Smooth muscle cell (in vitro differentiated cells): Measurements from ENCODE around the gene GALNT9. TPM values are rescaled to one million over a fixed set of nuclear protein-coding genes. Genes with fewer than 3 reads are reported as not detected.

ENCODE experiments used
- DNase-seq: peaks from one replicate; lab custom pipeline; 2025; ENCODE audit not compliant: unreplicated experiment; lab: John Stamatoyannopoulos, UW
- H2AFZ ChIP-seq: fragments of 200-600 bp; sonication (generic); 2 replicates; pipeline ENCODE4 v1.6.0; 2016; ENCODE audit warnings: antibody characterized with exemption, low read depth, mild to moderate bottlenecking
- H3F3A ChIP-seq: fragments of 200-600 bp; sonication (generic); 2 replicates; pipeline ENCODE4 v1.6.0; 2017; ENCODE audit warnings: antibody characterized with exemption, low read depth
- H3K27ac ChIP-seq: fragments of 200-600 bp; sonication (generic); 2 replicates; pipeline ENCODE4 v1.5.1; 2016; ENCODE audit warnings: low read depth, mild to moderate bottlenecking
- H3K27me3 ChIP-seq: fragments of 200-600 bp; sonication (generic); 2 replicates; pipeline ENCODE4 v1.6.1; 2016; ENCODE audit warnings: low read depth, mild to moderate bottlenecking
- H3K36me3 ChIP-seq: fragments of 200-600 bp; sonication (generic); 2 replicates; pipeline ENCODE4 v1.5.1; 2016; ENCODE audit warnings: low read depth
- H3K4me1 ChIP-seq: fragments of 200-600 bp; sonication (generic); 2 replicates; pipeline ENCODE4 v1.5.1; 2016; ENCODE audit warnings: low read depth
- H3K4me2 ChIP-seq: fragments of 200-600 bp; sonication (generic); 2 replicates; pipeline ENCODE4 v1.6.0; 2016; ENCODE audit warnings: mild to moderate bottlenecking
- H3K4me3 ChIP-seq: fragments of 200-600 bp; sonication (generic); 2 replicates; pipeline ENCODE4 v1.5.1; 2016; ENCODE audit warnings: mild to moderate bottlenecking
- H3K79me2 ChIP-seq: fragments of 200-600 bp; sonication (generic); 2 replicates; pipeline ENCODE4 v1.6.0; 2016; ENCODE audit warnings: low read depth, mild to moderate bottlenecking
- H3K9ac ChIP-seq: fragments of 200-600 bp; sonication (generic); 2 replicates; pipeline ENCODE4 v1.6.0; 2016; ENCODE audit warnings: low read depth
- H3K9me3 ChIP-seq: fragments of 200-600 bp; sonication (generic); replicated peaks from 2 replicates; pipeline ENCODE4 v1.5.1; 2016; ENCODE audit warnings: low read depth
- H4K20me1 ChIP-seq: fragments of 200-600 bp; sonication (generic); 2 replicates; pipeline ENCODE4 v1.6.0; 2016; ENCODE audit warnings: low read depth
- WGBS: methylation state at CpG from one replicate; pipeline ENCODE4 v1.1.7; 2016; ENCODE audit warnings: low lambda C conversion rate; 5-methylcytosine and 5-hydroxymethylcytosine counted together
- polyA plus RNA-seq: library from polyadenylated mRNA; unstranded; fragments of >200 nt; fragmentation: Nextera tagmentation; extraction: Ambion mirVana; gene quantifications from 2 replicates; pipeline ENCODE4 v1.2.1, GENCODE V29; 2016
- total RNA-seq: library from RNA; depleted of rRNA; stranded (reverse); fragments of >200 nt; gene quantifications from 2 replicates; pipeline ENCODE4 v1.2.3, GENCODE V29; 2014
- TF ChIP-seq, protein P1 (sequence below): fragments of 200-600 bp; sonication (generic); IDR thresholded peaks from 2 replicates; pipeline ENCODE4 v1.5.1; 2017; ENCODE audit warnings: borderline replicate concordance, mild to moderate bottlenecking, antibody characterized with exemption; ENCODE audit not compliant: insufficient read depth, poor library complexity, severe bottlenecking

GALNT9 gene
- total and polyA plus RNA-seq, 2 experiments from 2014 or later = 1.1 TPM; not detected in 1

DNA sequence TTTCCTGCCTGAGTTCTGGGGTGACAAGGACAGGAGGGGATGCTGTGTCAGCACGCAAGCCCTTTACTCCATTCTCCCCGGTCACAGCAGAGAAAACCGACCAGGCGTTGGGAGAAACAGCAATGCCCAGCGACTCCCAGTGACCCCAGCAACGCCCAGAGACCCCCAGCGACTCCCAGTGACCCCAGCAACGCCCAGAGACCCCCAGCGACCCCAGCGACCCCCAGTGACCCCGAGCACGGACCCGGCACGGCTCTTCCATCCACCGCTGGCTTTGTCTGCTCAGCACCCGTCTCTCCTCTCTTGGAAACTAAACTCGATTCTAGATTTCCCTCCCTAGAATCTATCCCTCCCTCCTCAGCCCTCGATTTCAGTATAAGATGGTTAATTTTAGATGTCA, 38.5 kb upstream of the GALNT9 start:
- no peak overlapping the region for H2AFZ ChIP-seq
- DNase-seq = no peak
- no peaks in the 10 kb centered on the region for H3K4me1 ChIP-seq
- no peak overlapping the region for H3K4me2 ChIP-seq
- no peaks in the 10 kb centered on the region for H4K20me1 ChIP-seq
- TF ChIP-seq, protein P1, sequence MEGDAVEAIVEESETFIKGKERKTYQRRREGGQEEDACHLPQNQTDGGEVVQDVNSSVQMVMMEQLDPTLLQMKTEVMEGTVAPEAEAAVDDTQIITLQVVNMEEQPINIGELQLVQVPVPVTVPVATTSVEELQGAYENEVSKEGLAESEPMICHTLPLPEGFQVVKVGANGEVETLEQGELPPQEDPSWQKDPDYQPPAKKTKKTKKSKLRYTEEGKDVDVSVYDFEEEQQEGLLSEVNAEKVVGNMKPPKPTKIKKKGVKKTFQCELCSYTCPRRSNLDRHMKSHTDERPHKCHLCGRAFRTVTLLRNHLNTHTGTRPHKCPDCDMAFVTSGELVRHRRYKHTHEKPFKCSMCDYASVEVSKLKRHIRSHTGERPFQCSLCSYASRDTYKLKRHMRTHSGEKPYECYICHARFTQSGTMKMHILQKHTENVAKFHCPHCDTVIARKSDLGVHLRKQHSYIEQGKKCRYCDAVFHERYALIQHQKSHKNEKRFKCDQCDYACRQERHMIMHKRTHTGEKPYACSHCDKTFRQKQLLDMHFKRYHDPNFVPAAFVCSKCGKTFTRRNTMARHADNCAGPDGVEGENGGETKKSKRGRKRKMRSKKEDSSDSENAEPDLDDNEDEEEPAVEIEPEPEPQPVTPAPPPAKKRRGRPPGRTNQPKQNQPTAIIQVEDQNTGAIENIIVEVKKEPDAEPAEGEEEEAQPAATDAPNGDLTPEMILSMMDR = no peak
- H3K36me3 ChIP-seq = no peaks in the 10 kb centered on the region
- no peak overlapping the region for H3K9ac ChIP-seq
- WGBS = 78% methylated on average over 17 of the region's 18 CpGs
- H3K27ac ChIP-seq = no peak overlapping the region
- H3K4me3 ChIP-seq = no peak overlapping the region
- H3K79me2 ChIP-seq = no peaks in the 10 kb centered on the region
- H3F3A ChIP-seq = no peaks in the 10 kb centered on the region
- peaks cover 32% of the 10 kb centered on the region for H3K27me3 ChIP-seq
- H3K9me3 ChIP-seq = no peaks in the 10 kb centered on the region

DNA sequence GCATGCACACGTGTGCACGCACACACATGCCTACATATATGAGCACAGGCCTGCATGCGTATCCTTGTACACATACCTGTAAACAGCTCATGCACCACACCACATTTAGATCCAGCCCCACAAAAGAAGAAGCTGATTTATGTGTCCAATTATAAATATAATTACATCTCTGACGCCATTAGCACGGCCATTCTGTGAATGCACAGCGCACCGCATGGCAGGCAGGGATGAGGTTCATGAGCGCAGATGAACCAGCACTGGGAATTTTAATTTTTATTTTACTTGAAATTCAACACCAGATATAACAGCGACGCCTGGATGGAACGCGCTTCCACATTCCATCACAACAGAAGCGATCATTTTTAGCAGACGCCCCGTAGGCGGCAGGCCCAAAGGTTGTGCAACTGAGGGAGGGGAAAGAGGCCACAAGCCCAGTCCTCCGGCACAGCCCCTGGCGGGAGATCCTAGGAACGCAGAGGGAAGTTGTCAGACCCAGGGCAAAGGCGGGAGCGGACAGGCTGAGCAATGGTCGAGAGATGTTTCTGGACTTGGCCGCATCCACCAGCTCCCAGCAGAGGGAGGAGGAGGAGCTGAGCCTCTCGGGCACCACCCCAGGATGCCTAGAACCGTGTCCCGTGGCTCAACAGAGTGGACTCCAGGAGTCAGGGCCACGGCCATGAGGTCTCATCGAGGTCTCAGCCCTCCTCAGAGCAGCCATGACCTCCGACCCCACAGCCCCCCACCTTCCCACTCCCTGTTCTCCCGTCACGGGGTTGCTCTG, 37.9 kb upstream of the GALNT9 start:
- no peaks in the 10 kb centered on the region for H3K4me1 ChIP-seq
- DNase-seq = no peak
- no peak overlapping the region for H2AFZ ChIP-seq
- no peaks in the 10 kb centered on the region for H3K9me3 ChIP-seq
- WGBS = 90% methylated on average over 26 of the region's 31 CpGs
- no peak overlapping the region for H3K9ac ChIP-seq
- no peak overlapping the region for H3K4me3 ChIP-seq
- H3K27me3 ChIP-seq = peaks cover 32% of the 10 kb centered on the region
- no peaks in the 10 kb centered on the region for H4K20me1 ChIP-seq
- TF ChIP-seq, protein P1 = no peak
- no peaks in the 10 kb centered on the region for H3F3A ChIP-seq
- no peaks in the 10 kb centered on the region for H3K79me2 ChIP-seq
- no peaks in the 10 kb centered on the region for H3K36me3 ChIP-seq
- no peak overlapping the region for H3K27ac ChIP-seq
- no peak overlapping the region for H3K4me2 ChIP-seq

DNA sequence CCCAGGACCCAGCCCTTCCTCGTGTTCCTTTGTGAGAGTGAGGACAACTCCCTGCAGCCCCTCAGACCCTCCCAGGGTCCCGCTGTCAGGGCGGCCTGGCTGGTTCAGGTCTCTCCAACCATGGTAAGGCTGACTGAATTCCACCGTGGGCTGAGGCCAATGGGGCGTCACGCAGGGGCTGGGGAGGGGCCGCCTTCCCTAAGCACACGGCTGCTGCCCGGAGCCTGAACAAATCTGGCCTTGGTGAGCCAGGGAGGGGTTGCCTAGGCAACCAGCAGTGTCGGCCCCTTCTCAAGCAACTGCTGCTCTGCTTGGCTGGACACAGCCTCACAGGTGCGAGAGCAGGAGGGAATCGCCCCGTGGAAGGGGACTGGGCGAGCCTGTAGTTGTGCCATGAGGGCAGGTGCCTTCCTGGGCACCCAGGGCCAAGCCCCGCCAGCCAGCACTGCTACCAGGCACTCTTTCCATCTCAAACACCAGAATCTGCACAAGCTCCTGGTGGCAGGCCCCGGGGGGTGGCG, 37.0 kb upstream of the GALNT9 start:
- Histone ChIP-seq H2AFZ (no peak overlapping the region), H3K36me3 (no peaks in the 10 kb centered on the region), H3K27me3 (peaks cover 30% of the 10 kb centered on the region), H3K79me2 (no peaks in the 10 kb centered on the region), H3K4me1 (no peaks in the 10 kb centered on the region), H3F3A (no peaks in the 10 kb centered on the region), H3K9me3 (no peaks in the 10 kb centered on the region), H3K27ac (no peak overlapping the region), H3K9ac (no peak overlapping the region), H3K4me3 (no peak overlapping the region), H4K20me1 (no peaks in the 10 kb centered on the region), H3K4me2 (no peak overlapping the region)
- no peak for DNase-seq
- WGBS = 94% methylated on average over 14 of the region's 17 CpGs
- TF ChIP-seq, protein P1 = no peak
